GM12891 (cell line): ENCODE measurements around the gene HSPB9.

ENCODE experiments used
- POLR2A ChIP-seq: IDR thresholded peaks from 2 replicates; pipeline ENCODE4 v1.6.1; 2011; ENCODE audit warnings: low read depth, low read length, control low read depth
- POLR2AphosphoS5 ChIP-seq: IDR thresholded peaks from 2 replicates; pipeline ENCODE4 v1.6.1; 2011; ENCODE audit warnings: low read depth, low read length, control low read depth
- TAF1 ChIP-seq: IDR thresholded peaks from 2 replicates; pipeline ENCODE4 v1.6.1; 2011; ENCODE audit warnings: low read depth, low read length, control low read depth

GRCh38 chr17:42107124-42107523, 15.5 kb upstream of the HSPB9 start:
- TF ChIP-seq TAF1 (no peak), POLR2A (no peak), POLR2AphosphoS5 (no peak)
